PC-3 (cell line): Measurements from ENCODE around the gene STAT1. TPM values are rescaled to one million over a fixed set of nuclear protein-coding genes. Genes with fewer than 3 reads are reported as not detected.

Experiments
- ATAC-seq: fragments of 200-7000 bp; cut with Tn5 transposase; 2 replicates; pipeline ENCODE4 v1.9.1; 2020; ENCODE audit warnings: mild to moderate bottlenecking, moderate library complexity
- BruUV-seq: library from RNA; stranded (reverse); fragments of 400-500 nt; replicated peaks from 2 replicates; lab custom pipeline; 2021; lab: Mats Ljungman, UMichigan
- CTCF ChIA-PET: fragments of 300-600 bp; sonication (Branson Sonifier 250); formaldehyde crosslinking; loops from one replicate; lab custom pipeline; 2022; ENCODE audit warnings: antibody characterized with exemption; lab: Charles Lee
- POLR2A ChIA-PET: fragments of 300-600 bp; sonication (Branson Sonifier 250); formaldehyde crosslinking; loops from one replicate; lab custom pipeline; 2022; ENCODE audit warnings: antibody characterized with exemption; ENCODE audit not compliant: unreplicated experiment; lab: Charles Lee
- DNase-seq: peaks from one replicate; pipeline ENCODE4 v3.0.0-alpha.2; 2015
- H2AFZ ChIP-seq: fragments of 300-600 bp; sonication (generic); 2 replicates; pipeline ENCODE4 v1.6.0; 2016; ENCODE audit warnings: antibody characterized with exemption, low read length
- H3F3A ChIP-seq: fragments of 300-600 bp; sonication (generic); one replicate; pipeline ENCODE4 v1.6.0; 2017; ENCODE audit warnings: antibody characterized with exemption, low read length, control low read depth, mild to moderate bottlenecking; ENCODE audit not compliant: unreplicated experiment
- H3K27ac ChIP-seq: fragments of 300-600 bp; sonication (generic); 2 replicates; pipeline ENCODE4 v1.5.1; 2016; ENCODE audit warnings: mild to moderate bottlenecking, low read length
- H3K27me3 ChIP-seq: fragments of 300-600 bp; sonication (generic); 2 replicates; pipeline ENCODE4 v1.6.1; 2016; ENCODE audit warnings: low read length, mixed read lengths
- H3K36me3 ChIP-seq: fragments of 300-600 bp; sonication (generic); 2 replicates; pipeline ENCODE4 v1.6.1; 2016; ENCODE audit warnings: low read depth, mixed run types, low read length, mixed read lengths
- H3K4me1 ChIP-seq: fragments of 300-600 bp; sonication (generic); 2 replicates; pipeline ENCODE4 v1.5.1; 2016; ENCODE audit warnings: low read length; ENCODE audit not compliant: insufficient read depth
- H3K4me2 ChIP-seq: fragments of 300-600 bp; sonication (generic); 2 replicates; pipeline ENCODE4 v1.6.0; 2016; ENCODE audit warnings: low read length
- H3K4me3 ChIP-seq: fragments of 300-600 bp; sonication (generic); 2 replicates; pipeline ENCODE4 v1.5.1; 2016; ENCODE audit warnings: mild to moderate bottlenecking, low read length, mixed read lengths
- H3K79me2 ChIP-seq: fragments of 300-600 bp; sonication (generic); 2 replicates; pipeline ENCODE4 v1.6.1; 2017; ENCODE audit warnings: low read length, mixed read lengths
- H3K9ac ChIP-seq: fragments of 300-600 bp; sonication (generic); 2 replicates; pipeline ENCODE4 v1.6.0; 2016; ENCODE audit warnings: mild to moderate bottlenecking, low read length
- H3K9me2 ChIP-seq: fragments of 300-600 bp; sonication (generic); replicated peaks from 2 replicates; pipeline ENCODE4 v1.6.1; 2016; ENCODE audit warnings: mixed run types, low read length, mixed read lengths
- H3K9me3 ChIP-seq: fragments of 300-600 bp; sonication (generic); 2 replicates; pipeline ENCODE4 v1.6.1; 2016; ENCODE audit warnings: low read length, mixed read lengths
- H4K20me1 ChIP-seq: fragments of 300-600 bp; sonication (generic); 2 replicates; pipeline ENCODE4 v1.6.1; 2016; ENCODE audit warnings: low read length, mixed read lengths
- EZH2 ChIP-seq: fragments of 300-600 bp; sonication (generic); IDR thresholded peaks from one replicate; pipeline ENCODE4 v1.6.1; 2017; ENCODE audit warnings: antibody characterized with exemption, mild to moderate bottlenecking, low read length; ENCODE audit not compliant: unreplicated experiment
- EZH2phosphoT487 ChIP-seq: fragments of 300-600 bp; sonication (generic); IDR thresholded peaks from 2 replicates; pipeline ENCODE4 v1.6.1; 2018; ENCODE audit warnings: mild to moderate bottlenecking, antibody characterized with exemption, low read length, borderline replicate concordance
- intact Hi-C: fragments of 100-400 bp; cut with micrococcal nuclease; formaldehyde crosslinking; loops from 2 replicates; pipeline ENCODE4 v1.9.0; 2023
- total RNA-seq: library from RNA; depleted of rRNA; stranded (reverse); fragments of >200 nt; gene quantifications from 2 replicates; pipeline ENCODE4 v1.2.3, GENCODE V29; 2014
- TF ChIP-seq, protein P1 (sequence below): fragments of 300-600 bp; sonication (generic); conservative IDR thresholded peaks from 2 replicates; pipeline ENCODE4 v1.5.1; 2017; ENCODE audit warnings: antibody characterized with exemption, low read depth, mild to moderate bottlenecking, low read length

STAT1 gene
- total RNA-seq, 1 experiment from 2014 or later = 47.9 TPM

DNA sequence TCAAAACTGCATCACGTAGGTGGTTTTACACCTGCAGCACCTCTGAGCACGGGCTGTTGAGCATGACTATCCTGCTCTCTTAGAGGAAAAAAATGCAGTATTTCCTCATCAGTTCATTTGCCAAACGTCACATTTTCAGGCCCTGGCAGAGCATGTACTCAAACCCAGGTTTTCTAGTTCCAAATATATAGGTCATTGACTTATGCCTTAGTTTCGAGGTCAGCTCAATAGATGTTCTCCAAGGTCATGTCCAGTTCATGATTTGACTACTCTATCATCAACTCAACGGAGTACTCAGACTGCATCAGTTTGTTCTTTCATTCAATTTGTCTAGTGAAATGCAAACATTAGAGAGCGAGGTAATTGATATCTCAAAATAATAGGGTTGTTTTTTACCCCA lies 39.3 kb upstream of the STAT1 start:
- no peak for TF ChIP-seq EZH2phosphoT487
- TF ChIP-seq EZH2 = no peak
- TF ChIP-seq, protein P1, sequence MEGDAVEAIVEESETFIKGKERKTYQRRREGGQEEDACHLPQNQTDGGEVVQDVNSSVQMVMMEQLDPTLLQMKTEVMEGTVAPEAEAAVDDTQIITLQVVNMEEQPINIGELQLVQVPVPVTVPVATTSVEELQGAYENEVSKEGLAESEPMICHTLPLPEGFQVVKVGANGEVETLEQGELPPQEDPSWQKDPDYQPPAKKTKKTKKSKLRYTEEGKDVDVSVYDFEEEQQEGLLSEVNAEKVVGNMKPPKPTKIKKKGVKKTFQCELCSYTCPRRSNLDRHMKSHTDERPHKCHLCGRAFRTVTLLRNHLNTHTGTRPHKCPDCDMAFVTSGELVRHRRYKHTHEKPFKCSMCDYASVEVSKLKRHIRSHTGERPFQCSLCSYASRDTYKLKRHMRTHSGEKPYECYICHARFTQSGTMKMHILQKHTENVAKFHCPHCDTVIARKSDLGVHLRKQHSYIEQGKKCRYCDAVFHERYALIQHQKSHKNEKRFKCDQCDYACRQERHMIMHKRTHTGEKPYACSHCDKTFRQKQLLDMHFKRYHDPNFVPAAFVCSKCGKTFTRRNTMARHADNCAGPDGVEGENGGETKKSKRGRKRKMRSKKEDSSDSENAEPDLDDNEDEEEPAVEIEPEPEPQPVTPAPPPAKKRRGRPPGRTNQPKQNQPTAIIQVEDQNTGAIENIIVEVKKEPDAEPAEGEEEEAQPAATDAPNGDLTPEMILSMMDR = no peak
- ATAC-seq (no peak), DNase-seq (no peak)
- no peaks in the 10 kb centered on the region for H3K79me2 ChIP-seq
- intact Hi-C loops = loop anchor here (5.0 kb wide), 1 partner anchor 449 kb away; no protein-coding TSS in a partner anchor
- H3K27me3 ChIP-seq = no peaks in the 10 kb centered on the region
- no peaks in the 10 kb centered on the region for H3K9me2 ChIP-seq
- no peak overlapping the region for H2AFZ ChIP-seq
- no peaks in the 10 kb centered on the region for H4K20me1 ChIP-seq
- H3F3A ChIP-seq = no peaks in the 10 kb centered on the region
- no peak overlapping the region for H3K4me3 ChIP-seq
- no peaks in the 10 kb centered on the region for H3K36me3 ChIP-seq
- H3K9ac ChIP-seq = no peak overlapping the region
- H3K27ac ChIP-seq = no peak overlapping the region
- BruUV-seq = no TSS peak
- peaks cover 1% of the 10 kb centered on the region for H3K4me1 ChIP-seq
- H3K9me3 ChIP-seq = no peaks in the 10 kb centered on the region
- ChIA-PET POLR2A (no interaction called here), CTCF (interaction anchor here (2.3 to 2.6 kb wide), 2 partner anchors 102 to 105 kb away, joined by 8 to 37 read pairs; no protein-coding TSS in a partner anchor)
- no peak overlapping the region for H3K4me2 ChIP-seq

GRCh38 chr2:191051825-191052778 lies 38.1 kb upstream of the STAT1 start:
- intact Hi-C loops = loop anchor here (1.0 to 5.0 kb wide), 3 partner anchors 103 to 469 kb away; no protein-coding TSS in a partner anchor
- H3K9me2 ChIP-seq = no peaks in the 10 kb centered on the region
- peaks cover 7% of the 10 kb centered on the region for H3K4me1 ChIP-seq
- no peaks in the 10 kb centered on the region for H3F3A ChIP-seq
- ChIA-PET POLR2A (no interaction called here), CTCF (interaction anchor here (0.6 to 2.6 kb wide), 10 partner anchors 20 to 586 kb away, joined by 3 to 37 read pairs (median 4); partner anchors contain the start of gene STAT4)
- no peak overlapping the region for H3K9ac ChIP-seq
- H3K4me2 ChIP-seq = peak overlapping the region; percentile 42
- DNase-seq (peak; percentile 79), ATAC-seq (peak; percentile 49)
- no peaks in the 10 kb centered on the region for H3K79me2 ChIP-seq
- BruUV-seq = no TSS peak
- no peaks in the 10 kb centered on the region for H3K9me3 ChIP-seq
- H4K20me1 ChIP-seq = no peaks in the 10 kb centered on the region
- H3K27me3 ChIP-seq = no peaks in the 10 kb centered on the region
- TF ChIP-seq, protein P1 = peak; percentile 83
- no peak for TF ChIP-seq EZH2phosphoT487
- no peak overlapping the region for H3K27ac ChIP-seq
- no peak overlapping the region for H3K4me3 ChIP-seq
- H3K36me3 ChIP-seq = no peaks in the 10 kb centered on the region
- 0 out of 2 replicates have a peak overlapping the region, but pooled peaks have one; percentile 39 for H2AFZ ChIP-seq

DNA sequence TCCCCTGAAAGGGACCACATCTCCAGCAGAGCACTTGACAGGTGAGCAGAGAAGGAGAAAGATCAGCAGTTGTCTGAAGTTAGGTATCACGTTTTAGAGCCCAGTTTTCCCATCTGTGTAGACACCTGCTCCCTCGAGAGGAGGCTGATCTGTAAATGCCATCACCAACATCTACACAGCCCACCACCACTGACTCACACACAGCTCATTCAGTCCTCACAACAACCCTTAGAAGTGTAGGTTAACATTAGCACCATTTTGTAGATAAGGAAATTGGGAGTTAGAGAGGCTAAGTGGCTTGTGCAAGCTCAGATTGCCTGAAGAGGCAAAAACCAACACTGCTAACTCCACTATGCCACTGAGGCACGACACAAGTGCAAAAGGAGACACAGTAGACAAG lies 37.2 kb upstream of the STAT1 start:
- no peaks in the 10 kb centered on the region for H3K36me3 ChIP-seq
- no peak overlapping the region for H3K27ac ChIP-seq
- TF ChIP-seq, protein P1 = no peak
- TF ChIP-seq EZH2phosphoT487 (no peak), EZH2 (no peak)
- DNase-seq (no peak), ATAC-seq (no peak)
- no TSS peak for BruUV-seq
- intact Hi-C loops = loop anchor here (5.0 kb wide), 1 partner anchor 451 kb away; no protein-coding TSS in a partner anchor
- no peaks in the 10 kb centered on the region for H3K9me2 ChIP-seq
- no peak overlapping the region for H2AFZ ChIP-seq
- POLR2A ChIA-PET = no interaction called here
- H3F3A ChIP-seq = no peaks in the 10 kb centered on the region
- no peak overlapping the region for H3K4me2 ChIP-seq
- no peaks in the 10 kb centered on the region for H3K79me2 ChIP-seq
- CTCF ChIA-PET = interaction anchor here (2.3 to 2.6 kb wide), 2 partner anchors 105 to 107 kb away, joined by 8 to 37 read pairs; no protein-coding TSS in a partner anchor
- H3K27me3 ChIP-seq = no peaks in the 10 kb centered on the region
- H3K9me3 ChIP-seq = no peaks in the 10 kb centered on the region
- peaks cover 7% of the 10 kb centered on the region for H3K4me1 ChIP-seq
- H4K20me1 ChIP-seq = no peaks in the 10 kb centered on the region
- H3K4me3 ChIP-seq = no peak overlapping the region
- no peak overlapping the region for H3K9ac ChIP-seq
